Gastroesophageal sphincter (tissue), 4 donors: ENCODE data around the gene GABRR2. TPM values are rescaled to one million over a fixed set of nuclear protein-coding genes. Genes with fewer than 3 reads are reported as not detected.
A peak's percentile ranks its signal among the peaks of the same experiment; 100 is the strongest.

Experiments used
- ATAC-seq: fragments of 150-250 bp; one replicate; pipeline ENCODE4 v1.9.1; 2016; ENCODE audit warnings: mild to moderate bottlenecking, moderate library complexity
- H3K27ac ChIP-seq, 4 donors: fragments of 200-600 bp; sonication (generic) in 3 of 4; 1 replicate in 3 of 4; 2 replicates in 1 of 4; pipeline ENCODE4 v1.5.1; 2016 to 2019
- H3K27me3 ChIP-seq: fragments of 200-600 bp; sonication (generic); one replicate; pipeline ENCODE4 v1.5.1; 2019
- H3K36me3 ChIP-seq, 2 donors: fragments of 200-600 bp; sonication (generic); one replicate each; pipeline ENCODE4 v1.5.1; 2019; ENCODE audit warnings: control low read depth in 1 of 2
- H3K4me1 ChIP-seq, 3 donors: fragments of 200-600 bp; sonication (generic); 1 replicate in 2 of 3; 2 replicates in 1 of 3; pipeline ENCODE4 v1.5.1; 2016 to 2019; ENCODE audit warnings: control low read depth in 2 of 3
- H3K4me3 ChIP-seq, 2 donors: fragments of 200-600 bp; sonication (generic); one replicate each; pipeline ENCODE4 v1.5.1; 2019; ENCODE audit warnings: mild to moderate bottlenecking in 1 of 2, moderate library complexity in 1 of 2
- H3K9me3 ChIP-seq, 3 donors: fragments of 200-600 bp; sonication (generic); one replicate each; pipeline ENCODE4 v1.5.1; 2017 to 2019; ENCODE audit warnings: control low read depth in 2 of 3
- EP300 ChIP-seq: sonication (generic); formaldehyde crosslinking; IDR thresholded peaks from one replicate; pipeline ENCODE4 v1.6.1; 2017; ENCODE audit warnings: antibody characterized with exemption, mild to moderate bottlenecking
- POLR2A ChIP-seq, 2 donors: fragments of 450-650 bp; IDR thresholded peaks; one replicate each; pipeline ENCODE4 v1.6.1; 2017; ENCODE audit warnings: antibody characterized with exemption in 2 of 2, mild to moderate bottlenecking in 2 of 2, moderate library complexity in 1 of 2
- POLR2AphosphoS5 ChIP-seq: sonication (generic); formaldehyde crosslinking; IDR thresholded peaks from one replicate; pipeline ENCODE4 v1.6.1; 2017; ENCODE audit warnings: antibody characterized with exemption
- WGBS, 2 donors: methylation state at CpG; one replicate each; pipeline ENCODE4 v1.1.5; 2018; ENCODE audit warnings: low coverage in 1 of 2; 5-methylcytosine and 5-hydroxymethylcytosine counted together
- total RNA-seq, 4 donors: library from RNA; depleted of rRNA; stranded (reverse); fragments of >200 nt; gene quantifications; one replicate each; pipeline ENCODE4 v1.1.0, GENCODE V29; 2016
- TF ChIP-seq, protein P1 (sequence below), 4 experiments: fragments of 200-600 bp in 2 of 4; fragments of 450-650 bp in 2 of 4; sonication (generic) in 1 of 4; IDR thresholded peaks; one replicate each; pipeline ENCODE4 v1.5.1; 2017 to 2019; ENCODE audit warnings: antibody characterized with exemption in 4 of 4, mild to moderate bottlenecking in 2 of 4, moderate library complexity in 2 of 4

Gene GABRR2
- total RNA-seq, 4 donors from 2014 or later, result 0.30 to 1.3 TPM; not detected in 2

GRCh38 chr6:89328976-89329375 lies 13.9 kb upstream of the GABRR2 start:
- TF ChIP-seq, protein P1, sequence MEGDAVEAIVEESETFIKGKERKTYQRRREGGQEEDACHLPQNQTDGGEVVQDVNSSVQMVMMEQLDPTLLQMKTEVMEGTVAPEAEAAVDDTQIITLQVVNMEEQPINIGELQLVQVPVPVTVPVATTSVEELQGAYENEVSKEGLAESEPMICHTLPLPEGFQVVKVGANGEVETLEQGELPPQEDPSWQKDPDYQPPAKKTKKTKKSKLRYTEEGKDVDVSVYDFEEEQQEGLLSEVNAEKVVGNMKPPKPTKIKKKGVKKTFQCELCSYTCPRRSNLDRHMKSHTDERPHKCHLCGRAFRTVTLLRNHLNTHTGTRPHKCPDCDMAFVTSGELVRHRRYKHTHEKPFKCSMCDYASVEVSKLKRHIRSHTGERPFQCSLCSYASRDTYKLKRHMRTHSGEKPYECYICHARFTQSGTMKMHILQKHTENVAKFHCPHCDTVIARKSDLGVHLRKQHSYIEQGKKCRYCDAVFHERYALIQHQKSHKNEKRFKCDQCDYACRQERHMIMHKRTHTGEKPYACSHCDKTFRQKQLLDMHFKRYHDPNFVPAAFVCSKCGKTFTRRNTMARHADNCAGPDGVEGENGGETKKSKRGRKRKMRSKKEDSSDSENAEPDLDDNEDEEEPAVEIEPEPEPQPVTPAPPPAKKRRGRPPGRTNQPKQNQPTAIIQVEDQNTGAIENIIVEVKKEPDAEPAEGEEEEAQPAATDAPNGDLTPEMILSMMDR (IDR thresholded peaks at IDR 0.05), result no peak
- TF ChIP-seq POLR2AphosphoS5 (no peak), EP300 (no peak), POLR2A (IDR thresholded peaks at IDR 0.05) (no peak)
- Histone ChIP-seq H3K9me3 (no peaks in the 10 kb centered on the region), H3K4me3 (no peak overlapping the region), H3K36me3 (peaks cover 0 to 81% of the 10 kb centered on the region in 2 donors), H3K27ac (no peak overlapping the region), H3K4me1 (peaks cover 0 to 2% (median 0%) of the 10 kb centered on the region in 3 donors), H3K27me3 (no peaks in the 10 kb centered on the region)
- ATAC-seq, result no peak
- 86 to 89% methylated on average over 1 of the region's 1 CpG for WGBS, 2 donors

- ATAC-seq, result no peak
- Histone ChIP-seq H3K4me3 (no peak overlapping the region), H3K27me3 (no peaks in the 10 kb centered on the region), H3K36me3 (peaks cover 0 to 36% of the 10 kb centered on the region in 2 donors), H3K9me3 (no peaks in the 10 kb centered on the region), H3K27ac (peak overlapping the region in 1 of 4 donors; percentile 14), H3K4me1 (peaks cover 0 to 7% (median 0%) of the 10 kb centered on the region in 3 donors)
- 75 to 92% methylated on average over 3 of the region's 3 CpGs for WGBS, 2 donors
- TF ChIP-seq, protein P1 (IDR thresholded peaks at IDR 0.05), result no peak
- TF ChIP-seq EP300, result no peak
- TF ChIP-seq POLR2A (IDR thresholded peaks at IDR 0.05), result no peak
- TF ChIP-seq POLR2AphosphoS5, result no peak
These were observed 9.2 kb upstream of the GABRR2 start for GRCh38 chr6:89324304-89324703.

- TF ChIP-seq POLR2A (IDR thresholded peaks at IDR 0.05), result no peak
- TF ChIP-seq, protein P1 (IDR thresholded peaks at IDR 0.05), result no peak
- TF ChIP-seq POLR2AphosphoS5, result peak; percentile 32
- no peak for TF ChIP-seq EP300
- H3K4me1 ChIP-seq, result peaks cover 0 to 7% (median 0%) of the 10 kb centered on the region in 3 donors
- no peak overlapping the region for H3K4me3 ChIP-seq
- 23 to 27% methylated on average over 3 of the region's 3 CpGs for WGBS, 2 donors
- no peak for ATAC-seq
- peaks cover 0 to 29% of the 10 kb centered on the region in 2 donors for H3K36me3 ChIP-seq
- no peaks in the 10 kb centered on the region for H3K27me3 ChIP-seq
- H3K27ac ChIP-seq, result peak overlapping the region in 1 of 4 donors; percentile 14
- H3K9me3 ChIP-seq, result no peaks in the 10 kb centered on the region
These were observed 8.4 kb upstream of the GABRR2 start for GRCh38 chr6:89323511-89323971.

- Histone ChIP-seq H3K27me3 (no peaks in the 10 kb centered on the region), H3K4me3 (no peak overlapping the region), H3K27ac (no peak overlapping the region), H3K4me1 (peaks cover 0 to 7% (median 0%) of the 10 kb centered on the region in 3 donors), H3K9me3 (no peaks in the 10 kb centered on the region), H3K36me3 (peaks cover 0 to 8% of the 10 kb centered on the region in 2 donors)
- no peak for ATAC-seq
- TF ChIP-seq, protein P1 (IDR thresholded peaks at IDR 0.05), result no peak
- no peak for TF ChIP-seq POLR2A (IDR thresholded peaks at IDR 0.05)
- WGBS, 2 donors, result 72 to 81% methylated on average over 7 to 9 of the region's 9 CpGs
These were observed 6.3 kb upstream of the GABRR2 start for GRCh38 chr6:89321131-89321970.
